GM03348 (cell line): Measurements from ENCODE around the gene GABBR2.

ENCODE experiments used
- DNase-seq: peaks from one replicate; pipeline ENCODE4 v3.0.0; 2012; ENCODE audit warnings: low spot score

GABBR2 gene

GRCh38 chr9:98341157-98342097, 367.3 kb downstream of the GABBR2 start:
- DNase-seq, result no peak

- DNase-seq, result no peak
These were observed 368.5 kb downstream of the GABBR2 start for GRCh38 chr9:98339987-98340800.

- DNase-seq, result no peak
These were observed 373.1 kb downstream of the GABBR2 start for GRCh38 chr9:98335661-98336060.

GRCh38 chr9:98334796-98335195, 373.9 kb downstream of the GABBR2 start:
- no peak for DNase-seq

- DNase-seq, result peak; percentile 71
These were observed 374.8 kb downstream of the GABBR2 start for GRCh38 chr9:98333703-98334582.

GRCh38 chr9:98332405-98332831, 376.3 kb downstream of the GABBR2 start:
- DNase-seq, result no peak

- DNase-seq, result no peak
These were observed 377.0 kb downstream of the GABBR2 start for GRCh38 chr9:98331536-98332259.

DNA sequence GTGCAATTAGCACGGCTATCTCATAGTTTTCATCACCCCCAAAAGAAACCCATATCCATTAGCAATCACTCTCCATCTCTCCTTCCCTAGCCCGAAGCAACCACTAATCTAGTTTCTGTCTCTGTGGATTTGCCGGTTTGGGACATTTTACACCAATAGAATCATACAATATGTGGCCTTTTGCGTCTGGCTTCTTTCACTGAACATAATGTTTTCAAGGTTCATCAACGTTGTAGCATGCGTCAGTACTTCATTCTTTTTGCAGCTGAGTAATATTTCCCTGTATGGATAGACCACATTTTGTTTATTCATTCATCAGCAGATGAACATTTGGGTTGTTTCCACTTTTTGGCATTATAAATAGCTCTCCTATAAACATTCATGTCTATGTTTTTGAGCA, 377.9 kb downstream of the GABBR2 start:
- DNase-seq, result no peak

DNA sequence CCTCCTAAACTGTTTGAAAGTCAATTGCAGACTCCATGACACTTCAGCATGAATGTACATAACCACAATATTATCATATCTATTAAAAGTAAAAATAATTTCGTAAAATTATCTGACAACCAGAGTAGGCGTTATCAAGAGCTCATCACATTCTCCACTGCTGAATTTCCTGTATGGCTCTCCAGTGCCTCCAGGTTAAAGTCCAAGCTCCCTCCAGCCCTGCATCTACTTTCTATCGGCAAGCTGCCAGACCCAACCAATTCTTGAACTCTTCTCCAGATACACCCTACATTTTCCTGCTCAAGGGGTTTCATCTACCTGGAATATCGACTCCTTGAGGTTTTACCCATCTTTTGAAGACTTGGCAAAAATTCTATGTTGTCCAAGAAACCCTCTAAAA, 378.8 kb downstream of the GABBR2 start:
- DNase-seq, result no peak

DNA sequence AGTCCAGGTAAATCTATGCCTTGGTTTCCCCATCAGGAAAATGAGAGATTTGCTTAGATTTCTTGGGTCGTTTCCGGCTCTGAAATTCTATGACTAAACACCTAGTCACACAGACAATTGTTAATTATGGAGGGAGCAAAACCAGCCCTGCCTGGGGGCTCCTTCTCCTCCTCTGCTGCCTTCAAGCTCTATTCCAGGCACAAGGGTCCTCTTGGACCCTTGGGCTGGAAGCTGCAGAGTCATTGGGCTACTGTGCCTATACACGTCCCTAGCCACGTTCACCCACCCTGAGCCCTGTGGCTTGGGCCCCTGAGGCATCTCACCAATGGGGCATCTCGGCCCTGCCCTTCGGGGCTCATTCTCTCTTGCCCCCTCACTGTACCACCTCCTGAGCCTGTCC, 379.5 kb downstream of the GABBR2 start:
- no peak for DNase-seq

DNA sequence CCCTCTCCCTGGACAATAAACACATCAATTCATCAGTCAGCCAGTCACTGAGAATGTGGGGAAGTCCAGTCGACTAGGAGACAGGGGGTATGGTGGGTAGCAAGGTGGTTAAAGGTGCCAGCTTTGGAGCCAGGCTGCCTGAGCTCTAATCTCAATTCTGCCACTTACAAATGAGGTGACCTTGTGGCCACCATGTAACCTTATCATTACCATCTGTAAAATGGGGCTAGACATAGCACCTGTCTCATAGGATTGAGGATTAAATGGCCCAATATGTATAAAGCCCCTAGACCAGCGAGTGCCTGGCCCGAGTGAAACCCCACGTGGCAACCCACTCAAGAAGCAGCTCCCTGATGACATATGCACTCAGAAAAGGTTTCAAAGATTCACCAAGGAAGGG, 380.0 kb downstream of the GABBR2 start:
- DNase-seq, result no peak

DNA sequence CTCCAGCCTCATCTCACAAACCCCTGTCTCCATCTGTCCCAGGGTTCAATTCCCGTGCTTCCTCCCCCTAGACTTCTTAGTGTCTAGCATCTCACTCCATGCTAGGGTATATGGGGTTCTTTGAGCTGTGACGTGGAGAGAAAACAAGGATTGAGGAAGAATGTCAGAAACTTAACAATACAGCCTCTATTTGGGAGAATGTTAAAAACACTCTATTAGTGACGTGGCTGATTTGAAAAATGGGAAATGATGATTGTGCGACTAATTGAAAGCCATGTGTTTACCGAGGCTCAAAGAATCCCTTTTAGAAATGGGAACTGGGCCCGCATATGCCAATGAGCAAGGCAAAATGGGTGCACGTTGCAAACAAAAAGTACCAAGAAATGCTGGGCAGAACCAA, 380.6 kb downstream of the GABBR2 start:
- no peak for DNase-seq

DNA sequence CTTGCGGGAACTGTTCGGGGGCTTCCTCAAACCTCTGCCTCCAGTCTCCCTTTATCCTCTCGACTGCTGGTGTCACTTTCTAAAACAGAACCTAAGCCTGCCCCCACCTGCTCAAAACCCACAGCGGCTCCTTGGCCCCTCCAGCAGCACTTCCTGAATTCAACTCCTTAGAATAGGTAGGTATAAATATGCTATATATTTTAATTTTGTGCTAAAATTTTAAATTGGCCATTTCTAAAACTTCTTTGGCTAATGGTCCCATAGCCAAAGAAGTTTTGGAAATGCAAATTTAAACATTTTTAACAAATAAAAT, 381.5 kb downstream of the GABBR2 start:
- DNase-seq, result no peak

- no peak for DNase-seq
These were observed 382.1 kb downstream of the GABBR2 start for GRCh38 chr9:98326459-98327248.

DNA sequence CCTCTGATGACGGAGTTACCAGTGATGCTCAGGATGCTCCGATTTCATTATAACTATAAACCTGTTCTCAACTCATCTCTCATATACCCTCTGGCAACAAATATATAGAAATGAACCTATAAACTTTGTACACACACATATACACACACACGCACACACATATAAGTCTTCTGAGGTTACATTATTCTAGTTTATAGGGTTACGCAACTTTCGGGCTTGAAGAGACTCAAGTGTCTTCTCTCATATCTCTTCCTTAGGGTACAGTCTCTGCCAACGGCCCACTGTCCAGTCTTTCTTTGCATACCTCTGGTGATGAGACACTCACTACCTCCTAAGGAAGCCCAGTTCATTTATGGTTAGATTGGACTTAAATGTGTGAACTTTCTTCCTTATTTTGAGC, 383.9 kb downstream of the GABBR2 start:
- no peak for DNase-seq

- no peak for DNase-seq
These were observed 385.0 kb downstream of the GABBR2 start for GRCh38 chr9:98323831-98324135.

- no peak for DNase-seq
These were observed 385.5 kb downstream of the GABBR2 start for GRCh38 chr9:98323051-98323830.

GRCh38 chr9:98321269-98321668, 387.5 kb downstream of the GABBR2 start:
- no peak for DNase-seq

DNA sequence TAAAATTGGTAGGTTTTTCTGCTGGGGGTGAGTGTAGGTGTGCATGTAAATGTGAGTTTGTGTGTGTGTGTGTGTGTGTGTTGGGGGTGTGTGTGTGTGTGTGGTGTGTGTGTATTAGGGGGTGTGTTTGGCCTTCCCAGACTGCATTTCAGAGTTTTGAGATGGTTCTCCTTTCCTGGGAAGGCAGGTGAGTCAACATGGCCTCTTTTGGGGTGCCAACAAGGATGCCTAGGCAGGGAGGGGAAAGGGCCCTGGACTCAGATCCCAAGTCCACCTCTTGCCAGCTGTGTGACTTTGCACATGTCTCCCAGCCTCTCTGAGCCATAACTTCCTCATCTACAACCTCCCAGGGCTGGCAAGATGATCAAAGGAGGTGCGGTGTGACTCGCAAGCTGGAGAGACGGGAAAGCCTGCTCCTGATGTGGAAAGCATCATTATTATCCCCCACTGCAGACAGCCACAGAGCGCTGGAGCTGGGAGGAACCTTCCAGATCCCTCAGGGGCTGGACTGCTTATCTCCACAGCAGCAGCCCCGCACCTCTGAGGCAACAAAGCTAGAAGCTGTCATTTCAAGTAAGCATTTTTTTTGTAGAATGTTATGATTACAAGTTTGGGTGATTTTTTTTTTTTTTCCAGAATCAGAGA, 389.8 kb downstream of the GABBR2 start:
- DNase-seq, result peak; percentile 47
